Colonic mucosa (tissue), 4 donors: ENCODE results near the gene PRKAR1B. TPM values are rescaled to one million over a fixed set of nuclear protein-coding genes. Genes with fewer than 3 reads are reported as not detected.

ENCODE experiments used
- DNase-seq: peaks from one replicate; pipeline ENCODE4 v3.0.0-alpha.2; 2020
- H3K27ac ChIP-seq: fragments of 200-600 bp; one replicate; pipeline ENCODE4 v1.8.0; 2021
- H3K27me3 ChIP-seq: fragments of 200-600 bp; one replicate; pipeline ENCODE4 v1.8.0; 2021
- H3K36me3 ChIP-seq: fragments of 200-600 bp; one replicate; pipeline ENCODE4 v1.8.0; 2021
- H3K4me1 ChIP-seq: fragments of 200-600 bp; one replicate; pipeline ENCODE4 v1.8.0; 2021; ENCODE audit warnings: mild to moderate bottlenecking
- H3K4me3 ChIP-seq: fragments of 200-600 bp; one replicate; pipeline ENCODE4 v1.8.0; 2021
- H3K9ac ChIP-seq, 2 donors: one replicate each; pipeline ENCODE4 v1.7.0; 2013; ENCODE audit warnings: control low read depth in 2 of 2, low read depth in 2 of 2, low read length in 2 of 2
- H3K9me3 ChIP-seq: fragments of 200-600 bp; one replicate; pipeline ENCODE4 v1.8.0; 2021
- CTCF ChIP-seq: fragments of 200-600 bp; IDR thresholded peaks from one replicate; pipeline ENCODE4 v1.8.0; 2022; ENCODE audit warnings: antibody characterized with exemption, mild to moderate bottlenecking
- intact Hi-C: fragments of 100-400 bp; cut with DNase I; formaldehyde crosslinking; loops from one replicate; pipeline ENCODE4 v1.14.1; 2022
- total RNA-seq, 2 donors: library from RNA; stranded (reverse); fragmentation: NEBNext Ultra II Directional in 1 of 2; extraction: Animal tissue kit (Norgen Biotek cat#: 25700) in 1 of 2; gene quantifications; one replicate each; pipeline ENCODE4 v1.2.1, GENCODE V29; 2021
- donor health status: healthy.
- donor health status: DM: no; HTN: no; CAD: no.
- donor health status: DM: no; HTN: no; CAD: no.

PRKAR1B gene
- total RNA-seq, 2 donors from 2014 or later: 19.2 to 32.8 TPM

GRCh38 chr7:670501-671390 is 56.3 kb downstream of the PRKAR1B start:
- intact Hi-C loops: no loop called here
- H3K9me3 ChIP-seq: no peaks in the 10 kb centered on the region

GRCh38 chr7:668958-669357 is 58.1 kb downstream of the PRKAR1B start:
- Histone ChIP-seq H3K4me3 (no peak overlapping the region), H3K4me1 (no peaks in the 10 kb centered on the region), H3K9ac (no peak overlapping the region), H3K27me3 (no peaks in the 10 kb centered on the region), H3K9me3 (no peaks in the 10 kb centered on the region), H3K36me3 (no peaks in the 10 kb centered on the region), H3K27ac (no peak overlapping the region)
- no peak for TF ChIP-seq CTCF
- DNase-seq: no peak
- intact Hi-C loops: no loop called here

More at GRCh38 chr7:670501-671390, 56.3 kb downstream of the PRKAR1B start:
- no peak overlapping the region for H3K4me3 ChIP-seq
- H3K27ac ChIP-seq: no peak overlapping the region
- no peak overlapping the region for H3K9ac ChIP-seq
- H3K36me3 ChIP-seq: no peaks in the 10 kb centered on the region
- H3K4me1 ChIP-seq: no peaks in the 10 kb centered on the region
- no peaks in the 10 kb centered on the region for H3K27me3 ChIP-seq
- DNase-seq: no peak
- TF ChIP-seq CTCF: no peak

DNA sequence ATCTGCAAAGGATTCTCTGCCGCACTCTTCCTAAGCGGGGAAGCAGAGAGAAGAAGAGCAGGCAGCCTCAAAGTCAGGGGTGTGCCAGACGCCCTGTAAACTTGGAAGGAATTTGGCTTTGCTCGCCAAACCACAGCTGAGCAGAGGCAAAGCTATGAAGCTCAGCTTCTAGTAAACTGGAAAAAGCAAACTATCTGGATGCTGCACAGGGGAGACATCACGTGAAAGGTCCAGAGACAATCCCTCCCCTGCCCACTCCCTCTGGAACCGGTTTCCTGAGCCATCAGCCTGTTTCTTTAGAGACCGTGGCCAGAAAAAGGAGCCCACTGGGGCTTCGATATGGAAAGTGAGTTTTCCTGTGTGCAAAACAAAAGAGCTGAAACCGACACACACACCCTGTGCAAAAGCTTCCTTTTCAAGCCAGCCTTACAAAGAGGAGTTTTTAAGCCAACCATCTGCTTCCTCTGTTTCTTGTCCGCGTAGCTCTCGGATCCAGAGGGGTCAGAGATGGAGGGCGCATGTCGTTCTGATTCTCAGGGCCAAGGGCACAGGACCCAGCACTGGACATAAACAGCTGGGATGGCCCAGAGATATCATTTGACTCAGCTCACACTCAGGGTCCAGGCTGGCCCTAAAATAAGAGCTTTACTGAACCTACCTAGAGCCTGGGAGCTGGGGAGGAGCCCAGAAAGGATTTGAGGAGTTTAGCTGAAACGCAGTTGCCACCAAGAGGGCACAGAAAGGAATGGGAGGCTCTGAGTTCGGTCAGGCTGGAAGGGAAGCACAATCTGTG is 58.7 kb downstream of the PRKAR1B start:
- TF ChIP-seq CTCF: no peak
- H3K27ac ChIP-seq: no peak overlapping the region
- H3K36me3 ChIP-seq: no peaks in the 10 kb centered on the region
- H3K9ac ChIP-seq: no peak overlapping the region
- no peaks in the 10 kb centered on the region for H3K9me3 ChIP-seq
- no peaks in the 10 kb centered on the region for H3K4me1 ChIP-seq
- intact Hi-C loops: no loop called here
- no peak overlapping the region for H3K4me3 ChIP-seq
- DNase-seq: no peak
- no peaks in the 10 kb centered on the region for H3K27me3 ChIP-seq

- no peak for DNase-seq
These were observed 60.4 kb downstream of the PRKAR1B start for GRCh38 chr7:666454-667292.

More at GRCh38 chr7:666454-667292, 60.4 kb downstream of the PRKAR1B start:
- no peak overlapping the region for H3K27ac ChIP-seq
- TF ChIP-seq CTCF: no peak
- no peaks in the 10 kb centered on the region for H3K36me3 ChIP-seq
- no peak overlapping the region for H3K4me3 ChIP-seq
- no peaks in the 10 kb centered on the region for H3K9me3 ChIP-seq
- no peaks in the 10 kb centered on the region for H3K27me3 ChIP-seq
- intact Hi-C loops: no loop called here
- no peaks in the 10 kb centered on the region for H3K4me1 ChIP-seq
- no peak overlapping the region for H3K9ac ChIP-seq
